Body of pancreas (tissue), 4 donors: ENCODE measurements around the gene PLCB2.

Experiments
- CTCF ChIP-seq, 7 experiments: fragments of 450-650 bp in 4 of 7; fragments of 200-600 bp in 3 of 7; sonication (generic) in 3 of 7; IDR thresholded peaks; one replicate each; pipeline ENCODE4 v1.5.1; 2016 to 2019; ENCODE audit warnings: antibody characterized with exemption in 7 of 7
- POLR2A ChIP-seq, 3 donors: fragments of 450-650 bp; IDR thresholded peaks; one replicate each; pipeline ENCODE4 v1.6.1; 2016; ENCODE audit warnings: antibody characterized with exemption in 3 of 3, mild to moderate bottlenecking in 2 of 3

GRCh38 chr15:40309344-40309862, 1.7 kb upstream of the PLCB2 start:
- no peak for TF ChIP-seq CTCF (IDR thresholded peaks at IDR 0.05)
- no peak for TF ChIP-seq POLR2A (IDR thresholded peaks at IDR 0.05)
